GM19023 (cell line): Measurements from ENCODE around the gene SSPN.

Experiments
- ATAC-seq: cut with Tn5 transposase; IDR thresholded peaks from one replicate; pipeline ENCODE4 v1.9.1; 2021; ENCODE audit warnings: mild to moderate bottlenecking, moderate library complexity; ENCODE audit not compliant: unreplicated experiment

SSPN gene

GRCh38 chr12:26185532-26186320 is 9.6 kb upstream of the SSPN start:
- no peak for ATAC-seq

DNA sequence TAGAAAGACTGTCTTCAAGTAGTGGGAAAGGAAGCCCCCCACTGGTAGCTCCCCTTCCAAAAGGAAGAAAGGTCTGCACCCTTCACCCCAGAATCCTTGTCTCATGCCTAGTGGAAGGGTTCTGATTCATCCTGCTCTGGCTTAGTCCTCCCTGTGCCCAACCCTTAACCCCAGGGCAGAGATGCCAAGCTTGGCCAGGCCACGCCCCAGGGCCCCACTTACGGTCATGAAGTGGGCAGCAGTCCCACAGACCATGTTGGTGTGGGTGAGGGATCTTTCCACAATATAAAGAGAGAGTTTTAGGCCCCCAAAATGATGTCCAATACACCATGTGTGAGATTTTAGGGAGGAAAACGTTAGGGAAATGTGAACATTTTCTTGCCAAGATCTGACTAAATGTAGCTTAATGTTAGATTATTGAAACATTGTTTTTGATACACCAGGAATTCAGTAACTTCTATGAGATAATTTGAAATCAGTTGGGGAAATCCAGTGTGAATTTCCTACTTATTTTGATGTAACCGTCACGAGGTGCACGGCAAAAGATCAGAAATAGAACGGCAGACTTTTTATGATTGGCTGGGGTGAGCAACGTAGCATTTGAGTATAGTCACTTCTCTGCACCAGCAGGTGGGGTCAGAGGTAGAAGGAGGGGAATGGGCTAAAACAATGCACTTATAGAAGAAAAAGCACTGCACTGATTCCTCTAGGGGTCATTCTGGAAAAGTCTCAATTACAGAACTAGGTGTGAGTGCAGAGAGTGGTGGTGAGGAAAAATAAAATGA is 8.2 kb upstream of the SSPN start:
- ATAC-seq = no peak

- ATAC-seq = no peak
These were observed 7.2 kb upstream of the SSPN start for GRCh38 chr12:26188127-26188526.

DNA sequence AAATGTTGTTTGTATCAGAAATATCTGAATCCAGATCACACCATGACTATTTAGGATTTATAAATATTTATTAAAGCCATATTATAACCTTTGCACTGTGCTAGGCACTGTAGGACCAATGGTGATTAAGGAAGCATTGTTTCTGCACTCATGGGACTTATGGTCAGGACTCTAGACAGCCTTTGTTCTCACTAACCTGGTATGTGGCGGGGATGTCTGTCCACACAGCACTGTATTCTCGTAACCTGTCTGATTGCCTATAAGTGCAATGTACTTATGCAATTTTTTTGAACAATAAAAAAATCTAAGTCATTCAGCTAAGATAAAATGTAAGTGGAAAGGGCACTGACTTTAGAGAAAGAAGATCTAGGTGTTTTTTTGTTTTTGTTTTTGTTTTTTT is 6.7 kb upstream of the SSPN start:
- no peak for ATAC-seq

GRCh38 chr12:26192142-26192541 is 3.2 kb upstream of the SSPN start:
- ATAC-seq = no peak

GRCh38 chr12:26193539-26193938 is 1.8 kb upstream of the SSPN start:
- no peak for ATAC-seq

DNA sequence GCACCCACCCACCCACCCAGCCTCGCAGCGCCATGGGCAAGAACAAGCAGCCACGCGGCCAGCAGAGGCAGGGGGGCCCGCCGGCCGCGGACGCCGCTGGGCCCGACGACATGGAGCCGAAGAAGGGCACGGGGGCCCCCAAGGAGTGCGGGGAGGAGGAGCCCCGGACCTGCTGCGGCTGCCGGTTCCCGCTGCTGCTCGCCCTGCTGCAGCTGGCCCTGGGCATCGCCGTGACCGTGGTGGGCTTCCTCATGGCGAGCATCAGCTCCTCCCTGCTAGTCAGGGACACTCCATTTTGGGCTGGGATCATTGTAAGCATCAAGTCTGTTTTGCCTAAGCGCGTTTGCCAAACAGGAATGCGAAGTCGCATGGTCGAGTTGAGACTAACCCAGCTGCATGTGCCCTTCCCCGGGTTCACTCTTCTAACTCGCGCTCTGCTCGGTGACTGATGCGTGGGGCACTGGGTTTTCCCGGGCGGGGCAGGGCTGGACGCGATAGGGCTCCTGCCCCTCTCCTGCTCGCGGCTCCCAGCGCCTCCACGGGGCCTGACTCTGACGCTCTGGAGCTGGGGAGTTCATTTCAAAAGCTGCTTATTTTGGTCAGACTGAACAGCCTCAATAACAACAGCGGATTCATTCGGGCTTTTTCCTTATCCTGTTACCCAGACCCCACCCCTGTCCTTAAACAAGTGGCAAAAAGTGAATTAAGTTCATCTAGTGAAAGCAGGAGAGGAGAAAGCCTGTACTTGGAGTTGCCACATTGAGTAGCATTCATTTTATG is 458 bp downstream of the SSPN start:
- ATAC-seq = peak; percentile 67

DNA sequence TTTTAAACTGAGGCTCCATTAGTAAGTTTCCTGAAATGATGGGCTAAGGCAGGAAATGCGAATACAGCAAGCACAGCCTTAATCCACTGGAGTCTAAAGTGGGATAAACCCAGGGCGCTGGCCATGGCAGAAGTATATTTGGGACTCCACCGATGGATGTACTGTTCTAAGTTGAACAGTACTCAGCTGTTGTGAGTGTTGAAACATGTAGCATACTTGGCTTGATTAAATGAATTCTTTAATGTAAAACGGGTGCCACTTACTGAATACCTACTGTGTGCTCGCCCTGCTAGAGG is 996 bp downstream of the SSPN start:
- no peak for ATAC-seq

DNA sequence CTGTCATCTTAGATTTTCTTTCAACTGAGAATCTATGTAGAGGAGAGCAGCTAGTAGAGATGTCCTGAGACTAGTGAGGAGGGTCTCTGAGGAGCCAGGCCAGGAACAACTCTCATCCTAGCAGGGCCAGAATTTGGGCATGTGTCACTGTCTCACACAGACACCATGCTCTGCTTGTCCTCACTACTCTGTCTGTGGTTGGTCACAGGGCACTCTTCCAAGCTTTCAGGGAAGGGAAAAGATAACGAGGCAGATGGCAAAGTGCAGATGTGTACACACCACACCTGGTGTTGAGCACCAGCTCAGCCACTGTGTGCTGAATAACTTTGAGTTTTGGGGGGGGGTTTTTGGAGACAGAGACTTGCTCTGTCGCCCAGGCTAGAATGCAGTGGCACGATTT is 2.5 kb downstream of the SSPN start:
- ATAC-seq = no peak

DNA sequence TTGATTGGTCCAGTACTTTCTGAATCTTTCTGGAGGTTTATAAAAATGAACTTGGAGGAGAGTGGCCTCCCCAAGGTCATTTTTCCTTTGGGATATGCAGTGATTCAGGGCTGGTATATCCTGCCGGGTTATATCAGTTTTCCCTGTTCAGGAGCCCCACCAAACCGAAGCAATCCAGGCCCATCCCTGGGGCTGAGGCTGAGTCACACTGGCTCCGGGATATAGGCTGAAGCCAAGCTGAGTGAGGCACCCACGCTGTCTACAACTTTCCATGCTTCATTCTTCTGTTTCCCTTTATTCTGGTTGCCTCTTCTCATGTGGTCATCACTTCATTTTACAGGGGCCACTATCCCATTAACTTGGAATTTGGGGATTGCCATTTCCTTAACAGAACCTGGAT is 3.4 kb downstream of the SSPN start:
- no peak for ATAC-seq

DNA sequence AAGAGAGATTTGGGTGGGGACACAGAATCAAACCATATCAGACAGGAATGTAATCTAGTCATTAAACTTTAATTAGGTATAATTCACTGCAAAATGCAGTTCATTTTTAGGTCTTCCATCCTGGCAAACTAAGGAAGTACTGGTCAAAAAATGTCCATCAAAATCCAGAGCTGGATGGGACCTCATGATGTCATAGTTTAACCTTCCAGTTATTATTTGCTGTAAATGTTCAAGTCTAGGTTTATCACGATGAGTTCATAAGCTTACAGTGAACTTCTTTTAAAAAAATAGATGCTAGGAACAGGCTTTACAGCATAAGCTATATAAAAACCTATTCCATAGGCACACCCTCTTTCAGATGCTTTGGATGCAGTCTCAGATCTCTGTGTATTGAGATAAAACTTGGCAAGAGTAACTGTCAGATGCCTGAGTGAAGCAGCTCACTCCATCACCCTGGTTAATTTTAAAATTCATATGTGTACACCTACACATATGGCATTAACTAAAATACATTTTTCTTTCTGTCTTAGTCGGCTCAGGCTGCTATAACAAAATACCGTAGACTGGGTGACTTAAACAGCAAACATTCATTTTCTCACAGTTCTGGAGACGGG is 7.9 kb downstream of the SSPN start:
- ATAC-seq = no peak

GRCh38 chr12:26204612-26205289 is 9.4 kb downstream of the SSPN start:
- no peak for ATAC-seq

DNA sequence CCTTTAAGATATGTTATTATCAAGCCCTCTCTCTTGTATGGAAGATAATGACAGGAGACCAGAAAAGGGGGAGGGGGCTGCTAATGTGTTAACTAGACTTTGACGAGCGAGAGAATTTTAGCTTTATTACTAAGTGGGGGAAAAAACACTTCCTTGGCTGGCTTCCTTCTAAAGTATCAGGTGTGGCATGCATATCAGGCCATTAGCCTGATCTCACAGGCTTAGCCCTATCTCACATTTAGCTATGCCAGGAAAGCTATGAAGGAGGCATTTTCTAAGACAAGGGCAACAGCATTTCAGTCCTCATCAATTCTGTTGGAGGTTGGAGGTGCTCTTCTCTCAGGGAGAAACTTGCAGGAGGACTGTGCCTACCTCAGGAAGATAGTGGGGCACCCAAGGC is 9.9 kb downstream of the SSPN start:
- no peak for ATAC-seq

GRCh38 chr12:26205941-26206340 is 10.6 kb downstream of the SSPN start:
- ATAC-seq = no peak

DNA sequence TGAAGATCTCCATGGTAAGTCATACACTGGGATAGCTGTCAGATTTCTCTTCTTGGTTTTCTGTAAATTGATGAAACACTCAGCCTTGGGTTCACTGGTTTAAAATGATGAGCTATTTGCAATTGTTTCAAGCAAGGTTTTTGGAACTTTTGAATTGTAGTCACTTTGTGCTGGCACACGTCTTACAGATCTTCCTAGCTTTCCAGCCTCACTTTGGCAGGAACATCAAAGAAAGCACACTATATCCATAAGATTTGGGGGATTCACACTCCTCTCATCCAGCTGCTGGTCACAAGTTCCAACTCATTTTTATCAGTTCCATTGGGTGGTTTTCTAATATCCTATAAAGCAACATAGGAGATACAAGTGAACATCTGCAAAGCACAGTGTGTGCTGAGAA is 16.0 kb downstream of the SSPN start:
- no peak for ATAC-seq

DNA sequence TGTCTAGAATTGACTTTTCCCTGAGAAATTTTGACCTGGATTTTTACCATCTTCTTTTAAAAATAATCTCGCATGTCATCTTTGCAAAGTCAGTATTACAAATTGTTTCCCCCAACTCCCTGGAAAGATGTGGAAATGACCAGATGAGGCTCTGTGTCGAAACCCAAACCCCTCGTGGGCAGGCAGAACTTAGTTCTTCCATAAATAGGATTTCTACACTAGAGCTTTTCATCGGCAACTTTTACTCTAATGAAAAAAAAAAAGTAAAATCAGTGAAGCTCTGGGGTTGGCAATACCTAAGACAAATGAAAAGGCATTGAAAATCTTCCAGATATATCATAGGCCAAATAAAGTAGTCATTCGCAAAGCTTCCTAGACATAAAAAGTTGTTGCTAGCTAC is 17.0 kb downstream of the SSPN start:
- no peak for ATAC-seq

DNA sequence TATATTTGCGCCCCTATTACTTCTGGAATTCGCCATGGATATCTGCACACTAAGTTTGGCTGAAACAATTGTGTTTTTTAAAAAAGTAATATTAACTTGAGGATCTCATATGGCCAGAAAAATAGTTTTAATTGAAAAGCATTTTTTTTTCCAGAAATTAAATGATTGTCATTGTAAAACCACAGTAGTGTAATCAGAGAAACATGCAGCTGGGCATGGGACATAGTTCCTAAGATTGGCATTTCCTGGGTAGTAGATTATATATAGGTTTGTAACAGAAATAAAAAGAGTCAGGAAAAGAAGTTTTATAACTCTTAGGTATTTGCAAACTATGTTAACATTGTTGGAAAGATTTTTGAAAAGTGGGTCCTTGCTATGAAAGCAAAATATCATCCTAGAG is 17.6 kb downstream of the SSPN start:
- ATAC-seq = no peak

GRCh38 chr12:26214121-26214520 is 18.7 kb downstream of the SSPN start:
- ATAC-seq = no peak

- no peak for ATAC-seq
These were observed 24.4 kb downstream of the SSPN start for GRCh38 chr12:26219736-26220135.

GRCh38 chr12:26224657-26225056 is 29.3 kb downstream of the SSPN start:
- ATAC-seq = no peak

- ATAC-seq = no peak
These were observed 30.7 kb downstream of the SSPN start for GRCh38 chr12:26226122-26226521.
